HEK293 (cell line): ENCODE results near the gene FYCO1.

Experiments
- CTCF ChIP-seq: fragments of 450-650 bp; formaldehyde crosslinking; IDR thresholded peaks from 2 replicates; pipeline ENCODE4 v1.5.1; 2016; ENCODE audit warnings: missing biosample characterization, missing genetic modification characterization
- YY1 ChIP-seq: fragments of 450-650 bp; formaldehyde crosslinking; IDR thresholded peaks from 2 replicates; pipeline ENCODE4 v1.5.1; 2018; ENCODE audit warnings: missing biosample characterization, missing genetic modification characterization
- ZNF10 ChIP-seq: fragments of 450-650 bp; formaldehyde crosslinking; IDR thresholded peaks from 2 replicates; pipeline ENCODE4 v1.5.1; 2017; ENCODE audit warnings: missing biosample characterization, missing genetic modification characterization
- ZNF140 ChIP-seq: fragments of 450-650 bp; formaldehyde crosslinking; IDR thresholded peaks from 2 replicates; pipeline ENCODE4 v1.5.1; 2016; ENCODE audit warnings: missing biosample characterization, missing genetic modification characterization
- ZNF169 ChIP-seq: fragments of 450-650 bp; formaldehyde crosslinking; IDR thresholded peaks from 2 replicates; pipeline ENCODE4 v1.5.1; 2016; ENCODE audit warnings: missing biosample characterization, missing genetic modification characterization
- ZNF184 ChIP-seq: fragments of 450-650 bp; IDR thresholded peaks from 2 replicates; pipeline ENCODE4 v1.5.1; 2018; ENCODE audit warnings: missing biosample characterization, mild to moderate bottlenecking, missing genetic modification characterization
- ZNF394 ChIP-seq: fragments of 450-650 bp; formaldehyde crosslinking; IDR thresholded peaks from 2 replicates; pipeline ENCODE4 v1.5.1; 2016; ENCODE audit warnings: missing biosample characterization, missing genetic modification characterization, mild to moderate bottlenecking, moderate library complexity, borderline replicate concordance
- ZNF416 ChIP-seq: fragments of 450-650 bp; formaldehyde crosslinking; IDR thresholded peaks from 2 replicates; pipeline ENCODE4 v1.5.1; 2016; ENCODE audit warnings: missing biosample characterization, missing genetic modification characterization
- ZNF561 ChIP-seq: fragments of 450-650 bp; IDR thresholded peaks from 2 replicates; pipeline ENCODE4 v1.5.1; 2018; ENCODE audit warnings: missing biosample characterization, missing genetic modification characterization, borderline replicate concordance
- ZNF629 ChIP-seq: fragments of 450-650 bp; formaldehyde crosslinking; IDR thresholded peaks from 2 replicates; pipeline ENCODE4 v1.5.1; 2017; ENCODE audit warnings: missing biosample characterization, missing genetic modification characterization
- ZNF677 ChIP-seq: fragments of 450-650 bp; IDR thresholded peaks from 2 replicates; pipeline ENCODE4 v1.5.0; 2018; ENCODE audit warnings: missing biosample characterization, mild to moderate bottlenecking, missing genetic modification characterization, moderate library complexity
- ZNF707 ChIP-seq: fragments of 450-650 bp; formaldehyde crosslinking; IDR thresholded peaks from 2 replicates; pipeline ENCODE4 v1.5.1; 2016; ENCODE audit warnings: missing biosample characterization, missing genetic modification characterization
- ZNF777 ChIP-seq: fragments of 450-650 bp; formaldehyde crosslinking; IDR thresholded peaks from 2 replicates; pipeline ENCODE4 v1.5.1; 2017; ENCODE audit warnings: missing biosample characterization, missing genetic modification characterization, borderline replicate concordance
- ZNF792 ChIP-seq: fragments of 450-650 bp; formaldehyde crosslinking; IDR thresholded peaks from 2 replicates; pipeline ENCODE4 v1.5.1; 2016; ENCODE audit warnings: missing biosample characterization, missing genetic modification characterization

GRCh38 chr3:45906681-45907407 is 88.8 kb downstream of the FYCO1 start:
- TF ChIP-seq ZNF416 (tag by site-specific recombination) (no peak), ZNF184 (no peak), ZNF677 (tag by site-specific recombination) (no peak), ZNF140 (no peak), CTCF (no peak), ZNF169 (tag by site-specific recombination) (no peak), ZNF561 (tag by site-specific recombination) (no peak), ZNF629 (tag by site-specific recombination) (no peak), ZNF394 (no peak), ZNF792 (tag by site-specific recombination) (no peak), ZNF777 (tag by site-specific recombination) (no peak), ZNF10 (tag by site-specific recombination) (no peak), YY1 (tag by site-specific recombination) (no peak), ZNF707 (tag by site-specific recombination) (no peak)
